Smooth muscle cell of the coronary artery (primary cell): ENCODE measurements around the gene S100P. TPM values are rescaled to one million over a fixed set of nuclear protein-coding genes. Genes with fewer than 3 reads are reported as not detected.

ENCODE experiments used
- total RNA-seq: library from RNA; depleted of rRNA; stranded (reverse); fragments of >200 nt; gene quantifications from 2 replicates; pipeline ENCODE4 v1.2.3, GENCODE V29; 2014; ENCODE audit warnings: low replicate concordance

S100P gene
- total RNA-seq = not detected in 2 replicates

GRCh38 chr4:6693231-6694176, at the start of gene S100P:
TSS of gene S100P (plus strand) at chr4:6693878. CDS start at chr4:6693933, 55 bp downstream.

GRCh38 chr4:6709230-6710114, 15.8 kb downstream of the S100P start, which contains the start of gene MRFAP1L1:
TSS of gene MRFAP1L1 (minus strand) at chr4:6709865. CDS start at chr4:6709629, 236 bp downstream.

GRCh38 chr4:6716018-6716911, 22.6 kb downstream of the S100P start, which contains the start of gene BLOC1S4:
TSS of gene BLOC1S4 (plus strand) at chr4:6716174. CDS start at chr4:6716210, 36 bp downstream.

Other genes starting within 250 kb of the S100P start
- 0.08 TPM in 1 of 2 replicates, not detected in the other for gene PPP2R2C, start 221.3 kb upstream of the S100P start, total RNA-seq
- gene MAN2B2, start 118.7 kb upstream of the S100P start, total RNA-seq = 12.0 and 13.8 TPM in 2 replicates
- gene MRFAP1, start 53.2 kb upstream of the S100P start, total RNA-seq = 178 and 228 TPM in 2 replicates
- gene MRFAP1L1, start 16.0 kb downstream of the S100P start, total RNA-seq = 53.0 and 60.1 TPM in 2 replicates
- 16.1 and 17.5 TPM in 2 replicates for gene BLOC1S4, start 22.3 kb downstream of the S100P start, total RNA-seq
- 8.0 and 14.8 TPM in 2 replicates for gene KIAA0232, start 88.8 kb downstream of the S100P start, total RNA-seq
- 29.2 and 29.4 TPM in 2 replicates for gene TBC1D14, start 215.9 kb downstream of the S100P start, total RNA-seq